K562 (cell line): ENCODE results near the gene ZSWIM6. TPM values are rescaled to one million over a fixed set of nuclear protein-coding genes. Genes with fewer than 3 reads are reported as not detected.

Experiments
- ATAC-seq: fragments of 200-7000 bp; cut with Tn5 transposase; 3 replicates; pipeline ENCODE4 v1.9.1; 2020; ENCODE audit warnings: moderate library complexity
- BruUV-seq: library from RNA; stranded (reverse); fragments of 400-500 nt; replicated peaks from 2 replicates; lab custom pipeline; 2021; lab: Mats Ljungman, UMichigan
- CTCF ChIA-PET: fragments of 300-600 bp; formaldehyde crosslinking; extraction: SDS; loops from one replicate; lab custom pipeline; 2021; ENCODE audit warnings: low intra/inter-chr PET ratio; lab: Yijun Ruan, JAX
- POLR2A ChIA-PET: fragments of 300-600, 350-650 bp; sonication (Branson Sonifier 250); formaldehyde crosslinking; extraction: SDS; loops from one replicate; lab custom pipeline; 2021; ENCODE audit warnings: antibody characterized with exemption, inconsistent platforms; lab: Yijun Ruan, JAX
- DNase-seq, 4 experiments: peaks; one replicate each; pipeline versions ENCODE4 v3.0.0 to v3.0.0-alpha.2; 2011 to 2018; ENCODE audit warnings: low spot score in 3 of 4, mixed read lengths in 3 of 4; ENCODE audit errors: extremely low read depth in 1 of 4
- FAIRE-seq: peaks from 2 replicates; lab custom pipeline; 2011; peaks lifted over from hg19 to GRCh38; lab: Jason Lieb, UNC
- H2AFZ ChIP-seq: 2 replicates; pipeline ENCODE4 v1.6.0; 2011; ENCODE audit warnings: low read depth, low read length, control low read depth, inconsistent platforms
- H3K27ac ChIP-seq: fragments of 200-600 bp; 3 replicates; pipeline ENCODE4 v1.8.0; 2011; ENCODE audit warnings: low read depth, mild to moderate bottlenecking, control low read depth, inconsistent platforms, low read length, moderate library complexity, mixed read lengths; ENCODE audit errors: extremely low read depth
- H3K27me3 ChIP-seq, 2 experiments: fragments of 300-600 bp in 1 of 2; 2 replicates in 1 of 2; 3 replicates in 1 of 2; pipeline versions ENCODE4 v1.6.0 to v1.8.0; 2011; ENCODE audit warnings: inconsistent platforms in 2 of 2, low read length in 2 of 2, mild to moderate bottlenecking in 1 of 2, mixed read lengths in 1 of 2, moderate library complexity in 1 of 2; ENCODE audit not compliant: control insufficient read depth in 2 of 2, insufficient read depth in 2 of 2
- H3K36me3 ChIP-seq: fragments of 300-600 bp; 3 replicates; pipeline ENCODE4 v1.8.0; 2011; ENCODE audit warnings: mild to moderate bottlenecking, low read length, inconsistent platforms; ENCODE audit not compliant: control insufficient read depth, insufficient read depth
- H3K4me1 ChIP-seq, 2 experiments: fragments of 200-600 bp in 1 of 2; replicated peaks in 1 of 2; 2 replicates in 1 of 2; 3 replicates in 1 of 2; pipeline versions ENCODE4 v1.5.1 to v1.8.0; 2011; ENCODE audit warnings: inconsistent platforms in 2 of 2, low read length in 2 of 2, mild to moderate bottlenecking in 1 of 2, mixed read lengths in 1 of 2, moderate library complexity in 1 of 2; ENCODE audit not compliant: control insufficient read depth in 2 of 2, insufficient read depth in 2 of 2
- H3K4me2 ChIP-seq: 2 replicates; pipeline ENCODE4 v1.6.1; 2011; ENCODE audit warnings: low read length, control low read depth, inconsistent platforms, mixed read lengths; ENCODE audit not compliant: insufficient read depth
- H3K4me3 ChIP-seq: fragments of 200-600 bp; sonication (generic), shearing (Covaris generic); 2 replicates; pipeline ENCODE4 v1.5.1; 2016; ENCODE audit warnings: control low read depth, inconsistent platforms
- H3K79me2 ChIP-seq: fragments of 200-600 bp; 3 replicates; pipeline ENCODE4 v1.8.0; 2011; ENCODE audit warnings: low read length, inconsistent platforms; ENCODE audit not compliant: control insufficient read depth, insufficient read depth
- H3K9ac ChIP-seq, 2 experiments: 2 replicates each; pipeline versions ENCODE4 v1.6.0 to v1.6.1; 2011; ENCODE audit warnings: low read depth in 2 of 2, low read length in 2 of 2, control low read depth in 1 of 2, inconsistent platforms in 1 of 2, mild to moderate bottlenecking in 1 of 2, mixed read lengths in 1 of 2; ENCODE audit not compliant: insufficient read depth in 1 of 2
- H3K9me1 ChIP-seq: one replicate; pipeline ENCODE4 v1.6.0; 2011; ENCODE audit warnings: inconsistent platforms, mild to moderate bottlenecking, low read length, moderate library complexity; ENCODE audit not compliant: control insufficient read depth, insufficient read depth
- H3K9me3 ChIP-seq: replicated peaks from 2 replicates; pipeline ENCODE4 v1.5.1; 2011; ENCODE audit warnings: low read depth, low read length, inconsistent platforms; ENCODE audit not compliant: control insufficient read depth, insufficient read depth
- H4K20me1 ChIP-seq: replicated peaks from 2 replicates; pipeline ENCODE4 v1.6.1; 2011; ENCODE audit warnings: low read length, inconsistent platforms, mixed read lengths; ENCODE audit not compliant: control insufficient read depth, insufficient read depth
- EGR1 ChIP-seq: fragments of 450-650 bp; conservative IDR thresholded peaks from 2 replicates; pipeline ENCODE4 v1.6.1; 2017; ENCODE audit warnings: mild to moderate bottlenecking
- ETV5 ChIP-seq: sonication (generic); formaldehyde crosslinking; IDR thresholded peaks from 2 replicates; pipeline ENCODE4 v1.4.0; 2020; ENCODE audit warnings: low read depth, mild to moderate bottlenecking, missing genetic modification reagents
- GATAD2A ChIP-seq: fragments of 450-650 bp; IDR thresholded peaks from 2 replicates; pipeline ENCODE4 v1.6.1; 2017
- KDM2B ChIP-seq: fragments of 250-450 bp; sonication (Bioruptor Pico); IDR thresholded peaks from 2 replicates; pipeline ENCODE4 v1.8.0; 2021; ENCODE audit warnings: mild to moderate bottlenecking, moderate library complexity
- NCOA2 ChIP-seq, 2 experiments: fragments of 450-650 bp; IDR thresholded peaks; 2 replicates each; pipeline ENCODE4 v1.6.1; 2018; ENCODE audit warnings: mild to moderate bottlenecking in 2 of 2, moderate library complexity in 1 of 2; ENCODE audit not compliant: partially characterized antibody in 2 of 2
- NCOA6 ChIP-seq: fragments of 450-650 bp; IDR thresholded peaks from 2 replicates; pipeline ENCODE4 v1.6.1; 2017; ENCODE audit warnings: mild to moderate bottlenecking
- NFIC ChIP-seq: fragments of 450-650 bp; IDR thresholded peaks from 2 replicates; pipeline ENCODE4 v1.6.1; 2017; ENCODE audit warnings: mild to moderate bottlenecking, inconsistent platforms
- POLR2G ChIP-seq: fragments of 200-400 bp; formaldehyde crosslinking; IDR thresholded peaks from 2 replicates; pipeline ENCODE4 v1.6.1; 2017; ENCODE audit warnings: low read depth, mild to moderate bottlenecking, antibody characterized with exemption, low read length, moderate library complexity
- TGIF2 ChIP-seq: sonication (generic); formaldehyde crosslinking; IDR thresholded peaks from 2 replicates; pipeline ENCODE4 v1.8.1; 2022; ENCODE audit warnings: mild to moderate bottlenecking, missing genetic modification reagents, moderate library complexity
- ZBTB11 ChIP-seq, 3 experiments: fragments of 200-800 bp in 1 of 3; fragments of 250-450 bp in 1 of 3; fragments of 450-650 bp in 1 of 3; sonication (Bioruptor Pico) in 1 of 3; sonication (Bioruptor generic) in 1 of 3; formaldehyde crosslinking in 1 of 3; IDR thresholded peaks; 2 replicates each; pipeline versions ENCODE4 v1.6.1 to v1.8.0; 2016 to 2022; ENCODE audit warnings: mild to moderate bottlenecking in 2 of 3, missing genetic modification characterization in 2 of 3, missing compliant biosample characterization in 1 of 3, moderate library complexity in 1 of 3
- ZNF263 ChIP-seq: sonication (generic); formaldehyde crosslinking; IDR thresholded peaks from 2 replicates; pipeline ENCODE4 v1.8.0; 2022; ENCODE audit warnings: mild to moderate bottlenecking, missing genetic modification reagents, borderline replicate concordance
- ZNF740 ChIP-seq, 3 experiments: fragments of 200-800 bp in 1 of 3; sonication (Bioruptor generic) in 1 of 3; sonication (generic) in 1 of 3; formaldehyde crosslinking in 1 of 3; IDR thresholded peaks; 2 replicates each; pipeline versions ENCODE4 v1.6.1 to v1.8.0; 2016 to 2022; ENCODE audit warnings: mild to moderate bottlenecking in 2 of 3, missing compliant biosample characterization in 2 of 3, missing genetic modification characterization in 2 of 3, missing genetic modification reagents in 1 of 3
- ZSCAN29 ChIP-seq: fragments of 450-650 bp; IDR thresholded peaks from 2 replicates; pipeline ENCODE4 v1.6.1; 2017
- WGBS: fragments of 100-300 bp; shearing (Covaris generic); methylation state at CpG from one replicate; pipeline ENCODE4 v1.1.6; 2016; ENCODE audit warnings: low coverage, mixed read lengths; ENCODE audit not compliant: insufficient coverage; ENCODE audit errors: missing lambda C conversion rate; 5-methylcytosine and 5-hydroxymethylcytosine counted together
- in situ Hi-C: fragments of 300-500 bp; cut with MboI; formaldehyde crosslinking; loops from 4 replicates; pipeline ENCODE4 v1.15.0; 2018; ENCODE audit warnings: inconsistent platforms, mixed read lengths
- intact Hi-C: fragments of 100-400 bp; cut with micrococcal nuclease; formaldehyde crosslinking; loops from 2 replicates; pipeline ENCODE4 v1.14.2; 2022
- polyA plus RNA-seq, 8 experiments: library from polyadenylated mRNA; depleted of rRNA in 4 of 8; stranded (reverse) in 5 of 8; unstranded in 3 of 8; fragments of >200 nt; fragmentation: Nextera tagmentation in 2 of 8; fragmentation: Illumina TruSeq in 1 of 8; extraction: Ambion mirVana in 2 of 8; extraction: Trizol in 1 of 8; gene quantifications; 2 replicates each; pipeline versions ENCODE4 v1.2.1 to v1.2.3, GENCODE V29; 2011 to 2014; ENCODE audit warnings: inconsistent platforms in 1 of 8, missing spikeins in 1 of 8
- total RNA-seq, 7 experiments: library from RNA; depleted of rRNA in 6 of 7; stranded (reverse); fragments of >200 nt in 6 of 7; fragmentation: Illumina TruSeq in 2 of 7; extraction: Trizol in 2 of 7; gene quantifications; 2 replicates each; pipeline versions ENCODE4 v1.2.1 to v1.2.3, GENCODE V29; 2011 to 2021; ENCODE audit warnings: low replicate concordance in 1 of 7
- TF ChIP-seq, protein P1 (sequence below): fragments of 200-800 bp; sonication (Bioruptor generic); IDR thresholded peaks from 2 replicates; pipeline ENCODE4 v1.6.1; 2017; ENCODE audit warnings: missing genetic modification characterization, missing compliant biosample characterization

ZSWIM6 gene
- total and polyA plus RNA-seq, 9 of the 15 experiments (the other 6 are each of a cell fraction or from before 2014, with no cell fraction given): 0.81 to 3.2 (median 2.0) TPM

GRCh38 chr5:61332358-61332749, 296 bp downstream of the ZSWIM6 start (continued):
- TF ChIP-seq ZBTB11 (CRISPR knock-in tag; IDR thresholded peaks at IDR 0.05) (0 out of 6 replicates have a peak, but pooled peaks of 1 of the 3 experiments have one; percentile 28), TGIF2 (CRISPR knock-in tag) (no peak), NCOA2 (IDR thresholded peaks at IDR 0.05; ENCODE audit: partially characterized antibody in 2 of 2) (no peak)

DNA sequence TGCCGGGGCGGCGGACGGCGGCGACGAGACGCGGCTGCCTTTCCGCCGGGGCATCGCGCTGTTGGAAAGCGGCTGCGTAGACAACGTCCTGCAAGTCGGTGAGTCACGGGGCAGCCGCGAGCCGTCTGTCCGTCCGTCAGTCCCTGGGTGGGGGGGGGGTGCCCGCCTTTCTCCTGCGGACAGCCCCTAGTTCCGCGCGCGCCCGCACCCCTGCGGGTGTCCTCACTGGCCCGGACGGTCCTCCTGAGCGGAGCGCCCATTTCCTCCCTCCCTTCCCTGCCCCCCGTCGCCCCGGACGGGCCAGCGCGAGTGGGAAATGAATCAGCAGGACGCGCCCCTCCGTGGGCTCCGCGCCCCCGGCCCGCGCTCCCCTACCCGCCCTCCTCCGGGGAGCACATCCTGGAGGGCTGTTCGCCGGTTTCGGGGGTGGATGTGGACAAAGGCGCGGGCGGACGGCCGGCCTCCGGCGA, 828 bp downstream of the ZSWIM6 start:
- DNase-seq (peak; percentile 33 to 42 (median 36)), FAIRE-seq (no peak), ATAC-seq (no peak)
- Histone ChIP-seq H3K9me3 (no peaks in the 10 kb centered on the region), H2AFZ (peak overlapping the region; percentile 37; the same call in 1 of the 2 replicates), H3K27ac (no peak overlapping the region), H3K79me2 (no peaks in the 10 kb centered on the region), H3K36me3 (no peaks in the 10 kb centered on the region), H3K4me3 (peak overlapping the region; percentile 47), H3K27me3 (peaks cover 44 to 46% of the 10 kb centered on the region in 2 experiments), H3K9ac (peak overlapping the region in 1 of 2 experiments; percentile 86; a peak in 2 of 4 replicates), H4K20me1 (peaks cover 26% of the 10 kb centered on the region), H3K4me1 (peaks cover 0 to 30% of the 10 kb centered on the region in 2 experiments; a peak in 2 of 5 replicates), H3K9me1 (no peaks in the 10 kb centered on the region), H3K4me2 (peak overlapping the region; percentile 45; the same call in 1 of the 2 replicates)
- ChIA-PET CTCF (no interaction called here), POLR2A (interaction anchor here (0.5 kb wide), 1 partner anchor 934 kb away, joined by 4 read pairs; no protein-coding TSS in a partner anchor)
- intact Hi-C loops (loop anchor here (5.0 kb wide), 1 partner anchor 171 kb away; the partner anchor contains the start of gene SMIM15), in situ Hi-C loops (no loop called here)
- no TSS peak for BruUV-seq
- WGBS: 0% methylated on average over 12 of the region's 61 CpGs
- peak; percentile 90 for TF ChIP-seq ZNF740 (CRISPR knock-in tag; IDR thresholded peaks at IDR 0.05)
- 0 out of 4 replicates have a peak, but pooled peaks of 1 of the 2 experiments have one; percentile 47 for TF ChIP-seq ZNF740 (tag; IDR thresholded peaks at IDR 0.05)
- TF ChIP-seq ZNF263 (CRISPR knock-in tag): peak; percentile 61
- TF ChIP-seq ZSCAN29: peak; percentile 88
- TF ChIP-seq NCOA6: peak; percentile 67; the same call in 1 of the 2 replicates
- TF ChIP-seq EGR1: 0 out of 2 replicates have a peak, but pooled peaks have one; percentile 26
- TF ChIP-seq, protein P1, sequence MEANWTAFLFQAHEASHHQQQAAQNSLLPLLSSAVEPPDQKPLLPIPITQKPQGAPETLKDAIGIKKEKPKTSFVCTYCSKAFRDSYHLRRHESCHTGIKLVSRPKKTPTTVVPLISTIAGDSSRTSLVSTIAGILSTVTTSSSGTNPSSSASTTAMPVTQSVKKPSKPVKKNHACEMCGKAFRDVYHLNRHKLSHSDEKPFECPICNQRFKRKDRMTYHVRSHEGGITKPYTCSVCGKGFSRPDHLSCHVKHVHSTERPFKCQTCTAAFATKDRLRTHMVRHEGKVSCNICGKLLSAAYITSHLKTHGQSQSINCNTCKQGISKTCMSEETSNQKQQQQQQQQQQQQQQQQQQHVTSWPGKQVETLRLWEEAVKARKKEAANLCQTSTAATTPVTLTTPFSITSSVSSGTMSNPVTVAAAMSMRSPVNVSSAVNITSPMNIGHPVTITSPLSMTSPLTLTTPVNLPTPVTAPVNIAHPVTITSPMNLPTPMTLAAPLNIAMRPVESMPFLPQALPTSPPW (CRISPR knock-in tag): peak; percentile 51; the same call in 1 of the 2 replicates
- peak; percentile 25; the same call in 1 of the 2 replicates for TF ChIP-seq POLR2G
- TF ChIP-seq GATAD2A: no peak
- TF ChIP-seq KDM2B (CRISPR knock-in tag): 0 out of 2 replicates have a peak, but pooled peaks have one; percentile 42
- 0 out of 2 replicates have a peak, but pooled peaks have one; percentile 4 for TF ChIP-seq NFIC
- no peak for TF ChIP-seq ETV5 (CRISPR knock-in tag)
